WTC11 (cell line): ENCODE measurements around the gene SLC16A14. TPM values are rescaled to one million over a fixed set of nuclear protein-coding genes. Genes with fewer than 3 reads are reported as not detected.
A peak's percentile ranks its signal among the peaks of the same experiment; 100 is the strongest.

Source experiments
- AFF4 ChIP-seq: sonication (generic); formaldehyde crosslinking; IDR thresholded peaks from 2 replicates; pipeline ENCODE4 v1.8.1; 2023; ENCODE audit warnings: mild to moderate bottlenecking, missing genetic modification reagents, borderline replicate concordance
- ATF3 ChIP-seq: sonication (generic); formaldehyde crosslinking; conservative IDR thresholded peaks from 2 replicates; pipeline ENCODE4 v1.8.1; 2022; ENCODE audit warnings: mild to moderate bottlenecking, missing genetic modification reagents
- CDX4 ChIP-seq: fragments of 250-450 bp; sonication (Bioruptor Pico); IDR thresholded peaks from 2 replicates; pipeline ENCODE4 v1.9.0; 2021; ENCODE audit warnings: moderate library complexity, mild to moderate bottlenecking, inconsistent platforms, borderline replicate concordance
- ELF4 ChIP-seq: sonication (generic); formaldehyde crosslinking; IDR thresholded peaks from 2 replicates; pipeline ENCODE4 v1.8.1; 2022; ENCODE audit warnings: low read depth, mild to moderate bottlenecking, moderate library complexity, missing genetic modification reagents
- FOXP1 ChIP-seq: sonication (generic); formaldehyde crosslinking; IDR thresholded peaks from 2 replicates; pipeline ENCODE4 v1.8.0; 2022; ENCODE audit warnings: missing genetic modification reagents, mild to moderate bottlenecking, moderate library complexity, borderline replicate concordance
- GABPB1 ChIP-seq: sonication (generic); formaldehyde crosslinking; IDR thresholded peaks from 2 replicates; pipeline ENCODE4 v1.8.1; 2023; ENCODE audit warnings: mild to moderate bottlenecking, missing genetic modification reagents
- MXD4 ChIP-seq: fragments of 250-450 bp; sonication (Bioruptor Pico); IDR thresholded peaks from 2 replicates; pipeline ENCODE4 v1.8.0; 2021; ENCODE audit warnings: mild to moderate bottlenecking, moderate library complexity, borderline replicate concordance
- MYBL2 ChIP-seq: sonication (generic); formaldehyde crosslinking; IDR thresholded peaks from 2 replicates; pipeline ENCODE4 v1.8.1; 2023; ENCODE audit warnings: mild to moderate bottlenecking, moderate library complexity, missing genetic modification reagents
- NFATC4 ChIP-seq: fragments of 250-450 bp; sonication (Bioruptor Pico); IDR thresholded peaks from 2 replicates; pipeline ENCODE4 v1.9.0; 2021; ENCODE audit warnings: mild to moderate bottlenecking
- NFYB ChIP-seq: sonication (generic); formaldehyde crosslinking; conservative IDR thresholded peaks from 2 replicates; pipeline ENCODE4 v1.8.0; 2022; ENCODE audit warnings: low read depth, missing genetic modification reagents
- NR1H2 ChIP-seq: sonication (generic); formaldehyde crosslinking; IDR thresholded peaks from 2 replicates; pipeline ENCODE4 v1.9.0; 2021; ENCODE audit warnings: mild to moderate bottlenecking, moderate library complexity, missing genetic modification reagents
- NR2C2 ChIP-seq: sonication (generic); formaldehyde crosslinking; IDR thresholded peaks from 2 replicates; pipeline ENCODE4 v1.8.0; 2022; ENCODE audit warnings: mild to moderate bottlenecking, missing genetic modification reagents
- OVOL2 ChIP-seq: fragments of 250-450 bp; sonication (Bioruptor Pico); IDR thresholded peaks from 2 replicates; pipeline ENCODE4 v1.9.0; 2021; ENCODE audit warnings: mild to moderate bottlenecking, borderline replicate concordance
- PREB ChIP-seq: sonication (generic); formaldehyde crosslinking; IDR thresholded peaks from 2 replicates; pipeline ENCODE4 v1.8.1; 2022; ENCODE audit warnings: mild to moderate bottlenecking, missing genetic modification reagents, moderate library complexity, borderline replicate concordance
- SOX15 ChIP-seq: fragments of 250-450 bp; sonication (Bioruptor Pico); IDR thresholded peaks from 2 replicates; pipeline ENCODE4 v1.9.0; 2021; ENCODE audit warnings: mild to moderate bottlenecking
- TCF7 ChIP-seq: sonication (generic); formaldehyde crosslinking; IDR thresholded peaks from 2 replicates; pipeline ENCODE4 v1.8.0; 2022; ENCODE audit warnings: mild to moderate bottlenecking, low read depth, missing genetic modification reagents, moderate library complexity
- TEAD1 ChIP-seq: sonication (generic); formaldehyde crosslinking; IDR thresholded peaks from 2 replicates; pipeline ENCODE4 v1.8.0; 2022; ENCODE audit warnings: mild to moderate bottlenecking, missing genetic modification reagents
- ZBTB21 ChIP-seq: sonication (generic); formaldehyde crosslinking; IDR thresholded peaks from 2 replicates; pipeline ENCODE4 v1.8.1; 2023; ENCODE audit warnings: mild to moderate bottlenecking, missing genetic modification reagents, borderline replicate concordance
- ZNF121 ChIP-seq: sonication (generic); formaldehyde crosslinking; IDR thresholded peaks from 2 replicates; pipeline ENCODE4 v1.8.0; 2023; ENCODE audit warnings: missing genetic modification reagents
- ZNF138 ChIP-seq: sonication (generic); formaldehyde crosslinking; conservative IDR thresholded peaks from 2 replicates; pipeline ENCODE4 v1.8.1; 2022; ENCODE audit warnings: mild to moderate bottlenecking, moderate library complexity, missing genetic modification reagents
- ZNF232 ChIP-seq: sonication (generic); formaldehyde crosslinking; IDR thresholded peaks from 2 replicates; pipeline ENCODE4 v1.8.0; 2022; ENCODE audit warnings: mild to moderate bottlenecking, missing genetic modification reagents
- ZNF416 ChIP-seq: fragments of 250-450 bp; sonication (Bioruptor Pico); IDR thresholded peaks from 2 replicates; pipeline ENCODE4 v1.9.0; 2021; ENCODE audit warnings: mild to moderate bottlenecking, inconsistent platforms
- ZNF425 ChIP-seq: fragments of 250-450 bp; sonication (Bioruptor Pico); conservative IDR thresholded peaks from 2 replicates; pipeline ENCODE4 v1.9.0; 2021; ENCODE audit warnings: mild to moderate bottlenecking
- ZNF512 ChIP-seq: sonication (generic); formaldehyde crosslinking; IDR thresholded peaks from 2 replicates; pipeline ENCODE4 v1.8.1; 2022; ENCODE audit warnings: missing genetic modification reagents, borderline replicate concordance
- ZNF532 ChIP-seq: fragments of 250-450 bp; sonication (Bioruptor Pico); IDR thresholded peaks from 2 replicates; pipeline ENCODE4 v1.9.0; 2021; ENCODE audit warnings: mild to moderate bottlenecking, borderline replicate concordance
- total RNA-seq: library from RNA; stranded (reverse); gene quantifications from 3 replicates; pipeline ENCODE4 v1.2.3, GENCODE V29; 2021

Gene SLC16A14
- total RNA-seq, 1 experiment from 2014 or later = 1.7 TPM

- TF ChIP-seq AFF4 = no peak
- TF ChIP-seq ZNF121 (CRISPR knock-in tag) = no peak
- no peak for TF ChIP-seq ZNF512
- TF ChIP-seq ELF4 = no peak
- TF ChIP-seq ZNF232 = peak; percentile 88
- TF ChIP-seq ZBTB21 (CRISPR knock-in tag) = no peak
- no peak for TF ChIP-seq TCF7 (CRISPR knock-in tag)
- no peak for TF ChIP-seq ZNF532 (CRISPR knock-in tag)
- no peak for TF ChIP-seq FOXP1 (CRISPR knock-in tag)
- no peak for TF ChIP-seq NR1H2 (CRISPR knock-in tag)
- TF ChIP-seq MXD4 (CRISPR knock-in tag) = no peak
- TF ChIP-seq GABPB1 (CRISPR knock-in tag) = no peak
- no peak for TF ChIP-seq CDX4
- no peak for TF ChIP-seq ZNF416 (CRISPR knock-in tag)
- no peak for TF ChIP-seq PREB (CRISPR knock-in tag)
- TF ChIP-seq ATF3 = no peak
- no peak for TF ChIP-seq SOX15 (CRISPR knock-in tag)
- no peak; the same call in 1 of the 2 replicates for TF ChIP-seq MYBL2 (CRISPR knock-in tag)
- no peak; the same call in 1 of the 2 replicates for TF ChIP-seq TEAD1 (CRISPR knock-in tag)
- TF ChIP-seq NFYB (CRISPR knock-in tag) = no peak; the same call in 1 of the 2 replicates
- no peak for TF ChIP-seq NFATC4 (CRISPR knock-in tag)
- no peak for TF ChIP-seq NR2C2
- no peak for TF ChIP-seq ZNF425 (CRISPR knock-in tag)
- TF ChIP-seq OVOL2 (CRISPR knock-in tag) = no peak
- TF ChIP-seq ZNF138 (CRISPR knock-in tag) = peak; percentile 20; the same call in 1 of the 2 replicates
Measured at GRCh38 chr2:230068016-230068650, 591 bp downstream of the SLC16A14 start (continued).
